ENCODE results near the gene NT5DC4. TPM values are rescaled to one million over a fixed set of nuclear protein-coding genes. Genes with fewer than 3 reads are reported as not detected.

Gene NT5DC4
- polyA plus RNA-seq, 2 of the 4 experiments (the other 2 are of a cell fraction) = not detected

DNA sequence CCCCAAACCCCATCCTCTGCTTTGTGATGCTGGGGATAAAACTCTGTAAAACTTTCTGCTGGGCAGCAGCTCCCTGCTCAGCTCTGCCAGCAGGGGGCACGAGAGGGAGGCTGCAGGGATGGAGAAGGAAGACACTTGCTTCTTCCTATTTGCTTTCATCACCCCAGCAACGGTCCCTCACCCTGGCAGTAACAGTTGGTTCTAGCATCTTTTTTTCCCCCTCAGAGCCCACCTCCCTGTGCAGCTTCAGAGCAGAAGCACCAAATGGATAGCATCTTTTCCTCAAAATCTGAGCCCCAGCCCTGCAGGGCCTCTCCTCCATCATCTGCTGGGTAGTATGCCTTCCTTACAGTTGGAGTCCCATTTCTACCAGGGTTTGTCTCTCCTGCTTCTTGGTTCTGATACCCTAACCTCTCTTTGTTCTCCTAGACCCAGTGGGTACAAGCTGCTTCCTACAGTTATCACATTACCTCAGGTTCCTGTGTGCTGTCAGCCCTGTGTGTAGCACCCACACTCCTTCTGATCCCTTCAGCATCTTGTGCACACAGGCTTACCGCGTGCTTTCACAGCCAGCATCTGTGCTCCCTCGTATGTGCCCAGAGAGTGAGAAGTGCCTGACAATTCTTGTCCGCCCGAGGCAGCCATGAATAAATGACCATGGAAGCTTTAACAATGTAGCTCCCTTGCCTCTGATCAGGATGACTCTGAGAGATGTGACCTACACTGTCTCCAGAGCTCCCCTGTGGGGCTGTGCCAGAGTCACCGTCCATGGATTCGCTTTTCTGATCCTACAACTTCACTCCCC, 29.1 kb downstream of the NT5DC4 start (continued):
- TF ChIP-seq EP300 (IDR thresholded peaks at IDR 0.05) (no peak), HOXB5 (CRISPR knock-in tag; IDR thresholded peaks at IDR 0.05) (no peak), ESRRA (IDR thresholded peaks at IDR 0.05; ENCODE audit: borderline replicate concordance, low read length) (no peak), POLR2A (IDR thresholded peaks at IDR 0.05; ENCODE audit: low read length) (no peak), CBX2 (IDR thresholded peaks at IDR 0.05; ENCODE audit: borderline replicate concordance, low read depth) (no peak), RAD21 (conservative IDR thresholded peaks at IDR 0.05 in 1 of 2, IDR thresholded peaks at IDR 0.05 in 1 of 2) (peak; percentile 86 to 88), RNF2 (IDR thresholded peaks at IDR 0.05; ENCODE audit: borderline replicate concordance, low read depth) (no peak)
- TF ChIP-seq, protein P1, sequence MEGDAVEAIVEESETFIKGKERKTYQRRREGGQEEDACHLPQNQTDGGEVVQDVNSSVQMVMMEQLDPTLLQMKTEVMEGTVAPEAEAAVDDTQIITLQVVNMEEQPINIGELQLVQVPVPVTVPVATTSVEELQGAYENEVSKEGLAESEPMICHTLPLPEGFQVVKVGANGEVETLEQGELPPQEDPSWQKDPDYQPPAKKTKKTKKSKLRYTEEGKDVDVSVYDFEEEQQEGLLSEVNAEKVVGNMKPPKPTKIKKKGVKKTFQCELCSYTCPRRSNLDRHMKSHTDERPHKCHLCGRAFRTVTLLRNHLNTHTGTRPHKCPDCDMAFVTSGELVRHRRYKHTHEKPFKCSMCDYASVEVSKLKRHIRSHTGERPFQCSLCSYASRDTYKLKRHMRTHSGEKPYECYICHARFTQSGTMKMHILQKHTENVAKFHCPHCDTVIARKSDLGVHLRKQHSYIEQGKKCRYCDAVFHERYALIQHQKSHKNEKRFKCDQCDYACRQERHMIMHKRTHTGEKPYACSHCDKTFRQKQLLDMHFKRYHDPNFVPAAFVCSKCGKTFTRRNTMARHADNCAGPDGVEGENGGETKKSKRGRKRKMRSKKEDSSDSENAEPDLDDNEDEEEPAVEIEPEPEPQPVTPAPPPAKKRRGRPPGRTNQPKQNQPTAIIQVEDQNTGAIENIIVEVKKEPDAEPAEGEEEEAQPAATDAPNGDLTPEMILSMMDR (IDR thresholded peaks at IDR 0.05) = peak; percentile 97

DNA sequence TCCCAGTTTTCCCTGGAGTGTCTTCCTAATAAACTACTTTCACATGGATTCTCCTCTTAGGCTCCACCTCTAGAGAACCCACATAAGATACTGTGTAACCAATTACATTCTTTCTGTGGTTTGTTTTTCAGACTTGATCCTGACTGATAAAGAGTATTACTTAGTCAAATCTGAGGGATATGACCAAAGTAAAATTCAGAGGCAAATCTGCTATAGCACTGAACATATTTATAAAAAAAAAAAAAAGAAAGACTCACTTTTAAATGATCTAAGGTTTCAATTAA, 29.7 kb downstream of the NT5DC4 start:
- Histone ChIP-seq H3K27ac (0 out of 6 replicates have a peak overlapping the region, but pooled peaks of 1 of the 2 experiments have one; percentile 44), H3K9me3 (no peaks in the 10 kb centered on the region), H3K4me1 (peaks cover 17% of the 10 kb centered on the region), H3K4me3 (no peak overlapping the region), H3K4me2 (no peak overlapping the region)
- ChIA-PET POLR2A (no interaction called here), CTCF (interaction anchor here (0.6 to 4.9 kb wide), 34 partner anchors 11 to 332 kb away, joined by 3 to 120 read pairs (median 8); partner anchors contain the start of genes CKAP2L, IL1A and IL1B)
- FAIRE-seq = no peak
- DNase-seq (ENCODE audit: low read depth in 1 of 2, low spot score in 1 of 2) = no peak
- ATAC-seq = no peak
- TF ChIP-seq MYC (IDR thresholded peaks at IDR 0.05; ENCODE audit: borderline replicate concordance, low read length) (no peak), CBX2 (IDR thresholded peaks at IDR 0.05; ENCODE audit: borderline replicate concordance, low read depth) (no peak), ZC3H11A (IDR thresholded peaks at IDR 0.05) (no peak), PHF8 (IDR thresholded peaks at IDR 0.05; ENCODE audit: borderline replicate concordance, low read depth) (no peak), ZSCAN20 (CRISPR knock-in tag; IDR thresholded peaks at IDR 0.05) (no peak), TP53 (CRISPR knock-in tag; IDR thresholded peaks at IDR 0.05) (no peak), MAZ (IDR thresholded peaks at IDR 0.05; ENCODE audit: borderline replicate concordance, low read depth, low read length) (no peak), RFX5 (IDR thresholded peaks at IDR 0.05) (no peak), NFE2L2 (conservative IDR thresholded peaks at IDR 0.05; ENCODE audit: low read length) (no peak), POLR2AphosphoS2 (conservative IDR thresholded peaks at IDR 0.05; ENCODE audit: low read length) (no peak), EP300 (IDR thresholded peaks at IDR 0.05) (no peak), NPAS2 (CRISPR knock-in tag; IDR thresholded peaks at IDR 0.05; ENCODE audit: borderline replicate concordance) (no peak), CHD4 (IDR thresholded peaks at IDR 0.05; ENCODE audit: borderline replicate concordance) (no peak), HOXB13 (CRISPR knock-in tag; IDR thresholded peaks at IDR 0.05; ENCODE audit: low read depth) (no peak), KDM1A (IDR thresholded peaks at IDR 0.05; ENCODE audit: low read depth) (no peak)
- TF ChIP-seq, protein P2, sequence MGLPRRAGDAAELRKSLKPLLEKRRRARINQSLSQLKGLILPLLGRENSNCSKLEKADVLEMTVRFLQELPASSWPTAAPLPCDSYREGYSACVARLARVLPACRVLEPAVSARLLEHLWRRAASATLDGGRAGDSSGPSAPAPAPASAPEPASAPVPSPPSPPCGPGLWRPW (IDR thresholded peaks at IDR 0.05) = no peak
- TF ChIP-seq, protein P3, sequence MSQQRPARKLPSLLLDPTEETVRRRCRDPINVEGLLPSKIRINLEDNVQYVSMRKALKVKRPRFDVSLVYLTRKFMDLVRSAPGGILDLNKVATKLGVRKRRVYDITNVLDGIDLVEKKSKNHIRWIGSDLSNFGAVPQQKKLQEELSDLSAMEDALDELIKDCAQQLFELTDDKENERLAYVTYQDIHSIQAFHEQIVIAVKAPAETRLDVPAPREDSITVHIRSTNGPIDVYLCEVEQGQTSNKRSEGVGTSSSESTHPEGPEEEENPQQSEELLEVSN (IDR thresholded peaks at IDR 0.05; ENCODE audit: borderline replicate concordance, low read depth) = no peak
- TF ChIP-seq, protein P4, sequence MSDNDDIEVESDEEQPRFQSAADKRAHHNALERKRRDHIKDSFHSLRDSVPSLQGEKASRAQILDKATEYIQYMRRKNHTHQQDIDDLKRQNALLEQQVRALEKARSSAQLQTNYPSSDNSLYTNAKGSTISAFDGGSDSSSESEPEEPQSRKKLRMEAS (IDR thresholded peaks at IDR 0.05) = no peak
- TF ChIP-seq, protein P5, sequence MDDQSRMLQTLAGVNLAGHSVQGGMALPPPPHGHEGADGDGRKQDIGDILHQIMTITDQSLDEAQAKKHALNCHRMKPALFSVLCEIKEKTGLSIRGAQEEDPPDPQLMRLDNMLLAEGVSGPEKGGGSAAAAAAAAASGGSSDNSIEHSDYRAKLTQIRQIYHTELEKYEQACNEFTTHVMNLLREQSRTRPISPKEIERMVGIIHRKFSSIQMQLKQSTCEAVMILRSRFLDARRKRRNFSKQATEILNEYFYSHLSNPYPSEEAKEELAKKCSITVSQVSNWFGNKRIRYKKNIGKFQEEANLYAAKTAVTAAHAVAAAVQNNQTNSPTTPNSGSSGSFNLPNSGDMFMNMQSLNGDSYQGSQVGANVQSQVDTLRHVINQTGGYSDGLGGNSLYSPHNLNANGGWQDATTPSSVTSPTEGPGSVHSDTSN (IDR thresholded peaks at IDR 0.05) = no peak
